GM23248 (cell line): Measurements from ENCODE around the gene ARHGEF11. TPM values are rescaled to one million over a fixed set of nuclear protein-coding genes. Genes with fewer than 3 reads are reported as not detected.

ENCODE experiments used
- DNase-seq: peaks from one replicate; pipeline ENCODE4 v3.0.0-alpha.2; 2015
- H2AFZ ChIP-seq: fragments of 200-600 bp; sonication (generic); 2 replicates; pipeline ENCODE4 v1.6.1; 2016; ENCODE audit warnings: antibody characterized with exemption
- H3F3A ChIP-seq: fragments of 200-600 bp; sonication (generic); 2 replicates; pipeline ENCODE4 v1.6.1; 2016; ENCODE audit warnings: mild to moderate bottlenecking, antibody characterized with exemption, mixed run types; ENCODE audit not compliant: insufficient read depth
- H3K27ac ChIP-seq: fragments of 200-600 bp; sonication (generic); 2 replicates; pipeline ENCODE4 v1.5.1; 2016; ENCODE audit warnings: mild to moderate bottlenecking
- H3K27me3 ChIP-seq: fragments of 200-600 bp; sonication (generic); replicated peaks from 2 replicates; pipeline ENCODE4 v1.6.1; 2016; ENCODE audit warnings: mild to moderate bottlenecking; ENCODE audit not compliant: insufficient read depth
- H3K36me3 ChIP-seq: fragments of 200-600 bp; sonication (generic); 2 replicates; pipeline ENCODE4 v1.6.1; 2016; ENCODE audit warnings: low read depth, mild to moderate bottlenecking
- H3K4me1 ChIP-seq: fragments of 200-600 bp; sonication (generic); 2 replicates; pipeline ENCODE4 v1.6.1; 2016; ENCODE audit warnings: mild to moderate bottlenecking; ENCODE audit not compliant: insufficient read depth
- H3K4me2 ChIP-seq: fragments of 200-600 bp; sonication (generic); one replicate; pipeline ENCODE4 v1.6.1; 2016; ENCODE audit warnings: mild to moderate bottlenecking; ENCODE audit not compliant: unreplicated experiment
- H3K4me3 ChIP-seq: fragments of 200-600 bp; sonication (generic); 2 replicates; pipeline ENCODE4 v1.5.1; 2016; ENCODE audit warnings: mild to moderate bottlenecking
- H3K79me2 ChIP-seq: fragments of 200-600 bp; sonication (generic); 2 replicates; pipeline ENCODE4 v1.6.1; 2016; ENCODE audit warnings: mild to moderate bottlenecking; ENCODE audit not compliant: insufficient read depth
- H3K9ac ChIP-seq: fragments of 200-600 bp; sonication (generic); 2 replicates; pipeline ENCODE4 v1.6.1; 2016; ENCODE audit warnings: mild to moderate bottlenecking
- H3K9me2 ChIP-seq: fragments of 200-600 bp; sonication (generic); 2 replicates; pipeline ENCODE4 v1.6.1; 2016; ENCODE audit warnings: mixed run types, mild to moderate bottlenecking, moderate library complexity; ENCODE audit not compliant: insufficient read depth
- H3K9me3 ChIP-seq: fragments of 200-600 bp; sonication (generic); one replicate; pipeline ENCODE4 v1.6.1; 2017; ENCODE audit warnings: low read depth
- H4K20me1 ChIP-seq: fragments of 200-600 bp; sonication (generic); 2 replicates; pipeline ENCODE4 v1.6.0; 2016; ENCODE audit not compliant: insufficient read depth
- EZH2 ChIP-seq: fragments of 200-600 bp; sonication (generic); IDR thresholded peaks from 2 replicates; pipeline ENCODE4 v1.6.1; 2018; ENCODE audit warnings: antibody characterized with exemption, mild to moderate bottlenecking; ENCODE audit not compliant: insufficient read depth, poor library complexity, severe bottlenecking
- EZH2phosphoT487 ChIP-seq: fragments of 200-600 bp; sonication (generic); IDR thresholded peaks from 2 replicates; pipeline ENCODE4 v1.6.1; 2018; ENCODE audit warnings: antibody characterized with exemption, moderate library complexity, mild to moderate bottlenecking, low read depth; ENCODE audit not compliant: insufficient read depth
- WGBS, 2 experiments: methylation state at CpG; one replicate each; pipeline ENCODE4 v1.1.6; 2015 to 2017; ENCODE audit warnings: low lambda C conversion rate in 2 of 2, low coverage in 1 of 2; ENCODE audit errors: missing lambda C conversion rate in 2 of 2; 5-methylcytosine and 5-hydroxymethylcytosine counted together
- in situ Hi-C: fragments of 300-500 bp; cut with MboI; formaldehyde crosslinking; loops from 2 replicates; pipeline ENCODE4 v1.15.0; 2020
- polyA plus RNA-seq: library from polyadenylated mRNA; unstranded; fragments of >200 nt; fragmentation: Nextera tagmentation; extraction: Ambion mirVana; gene quantifications from 2 replicates; pipeline ENCODE4 v1.2.1, GENCODE V29; 2016
- total RNA-seq: library from RNA; depleted of rRNA; stranded (reverse); fragments of >200 nt; shearing (Covaris generic); gene quantifications from 2 replicates; pipeline ENCODE4 v1.2.3, GENCODE V29; 2014; rRNA removed

Gene ARHGEF11
- 23.0 and 26.6 TPM in 2 replicates for total RNA-seq
- polyA plus RNA-seq: 11.0 and 13.3 TPM in 2 replicates

- Histone ChIP-seq H3K27ac (peak within 1 kb of the TSS; percentile 83), H3K9me3 (no peaks in the 10 kb centered on the region), H3K4me2 (peak within 1 kb of the TSS; percentile 98), H3K4me3 (peak within 1 kb of the TSS; percentile 90), H4K20me1 (peaks cover 5% of the 10 kb centered on the region), H2AFZ (peak within 1 kb of the TSS; percentile 96), H3K9ac (peak within 1 kb of the TSS; percentile 96), H3K27me3 (0 out of 2 replicates have a peak, but pooled peaks cover 1% of the 10 kb centered on the region), H3F3A (0 out of 2 replicates have a peak, but pooled peaks cover 15% of the 10 kb centered on the region), H3K36me3 (no peaks in the 10 kb centered on the region), H3K4me1 (peaks cover 37% of the 10 kb centered on the region), H3K79me2 (peaks cover 45% of the 10 kb centered on the region), H3K9me2 (no peaks in the 10 kb centered on the region)
- in situ Hi-C loops: no loop called here
- TF ChIP-seq EZH2 (no peak), EZH2phosphoT487 (no peak)
- WGBS, 2 experiments: 1% methylated on average over 53 to 112 of the region's 120 CpGs
- DNase-seq: peak; percentile 96
These were observed at the start of gene ARHGEF11 for GRCh38 chr1:157045250-157046218. TSS of gene ARHGEF11 (minus strand) at chr1:157045742. CDS start at chr1:157044330, 1,412 bp downstream.

DNA sequence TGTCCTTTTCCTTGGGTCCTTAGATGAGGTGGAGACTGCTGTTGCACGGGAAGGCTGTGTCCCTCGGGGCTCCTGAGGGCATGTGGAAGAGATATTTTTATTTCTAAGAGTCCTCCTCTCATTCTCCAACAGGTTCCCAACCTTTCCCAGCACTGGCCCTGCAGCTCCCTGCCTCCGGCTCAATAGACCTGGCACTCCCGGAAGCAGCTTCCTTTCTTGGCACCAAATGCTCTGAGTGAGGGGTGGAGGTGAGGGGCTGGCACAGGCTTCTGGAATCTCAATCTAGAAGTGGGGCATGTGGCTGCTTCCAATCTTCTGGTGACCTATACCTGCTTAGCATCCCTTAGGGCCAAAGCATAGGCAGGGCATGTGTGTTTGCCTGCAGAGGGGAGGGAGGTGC, 49.5 kb upstream of the ARHGEF11 start:
- no peaks in the 10 kb centered on the region for H3K9me3 ChIP-seq
- H3K9ac ChIP-seq: no peak overlapping the region
- no peak overlapping the region for H3K27ac ChIP-seq
- no peaks in the 10 kb centered on the region for H3K79me2 ChIP-seq
- H3K4me1 ChIP-seq: peaks cover 8% of the 10 kb centered on the region
- H2AFZ ChIP-seq: no peak overlapping the region
- H3F3A ChIP-seq: 0 out of 2 replicates have a peak, but pooled peaks cover 8% of the 10 kb centered on the region
- H3K27me3 ChIP-seq: no peaks in the 10 kb centered on the region
- no peak overlapping the region for H3K4me2 ChIP-seq
- in situ Hi-C loops: loop anchor here (10.0 kb wide), 1 partner anchor 60 kb away; no protein-coding TSS in a partner anchor
- no peaks in the 10 kb centered on the region for H3K36me3 ChIP-seq
- DNase-seq: no peak
- H3K4me3 ChIP-seq: no peak overlapping the region
- no peaks in the 10 kb centered on the region for H3K9me2 ChIP-seq
- 57 to 60% methylated on average over 4 of the region's 4 CpGs for WGBS, 2 experiments
- no peak for TF ChIP-seq EZH2phosphoT487
- TF ChIP-seq EZH2: no peak
- no peaks in the 10 kb centered on the region for H4K20me1 ChIP-seq

- Histone ChIP-seq H3K27me3 (no peaks in the 10 kb centered on the region), H3K9me3 (no peaks in the 10 kb centered on the region), H3K9ac (no peak overlapping the region), H3K36me3 (no peaks in the 10 kb centered on the region), H3K4me1 (peaks cover 8% of the 10 kb centered on the region), H3K4me3 (no peak overlapping the region), H3K9me2 (no peaks in the 10 kb centered on the region), H3K79me2 (no peaks in the 10 kb centered on the region), H3K27ac (no peak overlapping the region), H3K4me2 (no peak overlapping the region), H3F3A (0 out of 2 replicates have a peak, but pooled peaks cover 8% of the 10 kb centered on the region), H2AFZ (no peak overlapping the region), H4K20me1 (no peaks in the 10 kb centered on the region)
- TF ChIP-seq EZH2: no peak
- no peak for TF ChIP-seq EZH2phosphoT487
- 75 to 81% methylated on average over 6 to 8 of the region's 8 CpGs for WGBS, 2 experiments
- in situ Hi-C loops: loop anchor here (10.0 kb wide), 1 partner anchor 62 kb away; no protein-coding TSS in a partner anchor
- DNase-seq: no peak
These were observed 47.3 kb upstream of the ARHGEF11 start for GRCh38 chr1:157092831-157093230.

- in situ Hi-C loops: loop anchor here (10.0 kb wide), 1 partner anchor 63 kb away; no protein-coding TSS in a partner anchor
These were observed 46.2 kb upstream of the ARHGEF11 start for GRCh38 chr1:157091668-157092273.

More at GRCh38 chr1:157091668-157092273, 46.2 kb upstream of the ARHGEF11 start:
- Histone ChIP-seq H3K4me1 (peaks cover 8% of the 10 kb centered on the region), H2AFZ (no peak overlapping the region), H3K27me3 (no peaks in the 10 kb centered on the region), H3K9ac (no peak overlapping the region), H3K36me3 (no peaks in the 10 kb centered on the region), H3K9me2 (no peaks in the 10 kb centered on the region), H3K4me2 (no peak overlapping the region), H3F3A (0 out of 2 replicates have a peak, but pooled peaks cover 8% of the 10 kb centered on the region), H3K9me3 (no peaks in the 10 kb centered on the region), H4K20me1 (no peaks in the 10 kb centered on the region), H3K79me2 (no peaks in the 10 kb centered on the region), H3K27ac (no peak overlapping the region), H3K4me3 (no peak overlapping the region)
- no peak for TF ChIP-seq EZH2
- no peak for TF ChIP-seq EZH2phosphoT487
- no peak for DNase-seq
- 66 to 73% methylated on average over 3 to 4 of the region's 4 CpGs for WGBS, 2 experiments
